Left renal cortex interstitium (tissue), 4 donors: ENCODE data around the gene FBXO22. TPM values are rescaled to one million over a fixed set of nuclear protein-coding genes. Genes with fewer than 3 reads are reported as not detected.

ENCODE experiments used
- DNase-seq, 4 donors: peaks; one replicate each; pipeline ENCODE4 v3.0.0-alpha.2; 2013; ENCODE audit warnings: low read depth in 4 of 4, low spot score in 2 of 4, missing footprints in 1 of 4
- polyA plus RNA-seq, 4 donors: library from polyadenylated mRNA; unstranded; fragments of 120-200 nt; gene quantifications; one replicate each; pipeline ENCODE4 v1.2.1, GENCODE V29; 2013; ENCODE audit not compliant: insufficient read length in 4 of 4

Gene FBXO22
- polyA plus RNA-seq, 4 donors = 48.0 to 53.9 (median 50.0) TPM

DNA sequence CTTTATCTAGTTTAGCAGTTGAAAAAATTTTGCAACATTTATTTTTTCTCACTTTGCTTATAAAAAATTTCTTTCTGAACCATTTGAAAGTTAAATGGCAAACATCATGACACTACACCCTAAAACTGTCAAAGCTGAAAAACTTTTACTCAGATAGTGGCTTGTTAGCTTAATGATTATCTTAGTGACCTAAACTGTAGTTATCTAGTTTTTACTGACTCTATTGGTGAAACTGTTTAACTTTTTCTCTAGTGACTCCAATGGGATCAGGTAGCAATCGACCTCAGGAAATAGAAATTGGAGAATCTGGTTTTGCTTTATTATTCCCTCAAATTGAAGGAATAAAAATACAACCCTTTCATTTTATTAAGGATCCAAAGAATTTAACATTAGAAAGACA lies 13.3 kb downstream of the FBXO22 start:
- DNase-seq = no peak

DNA sequence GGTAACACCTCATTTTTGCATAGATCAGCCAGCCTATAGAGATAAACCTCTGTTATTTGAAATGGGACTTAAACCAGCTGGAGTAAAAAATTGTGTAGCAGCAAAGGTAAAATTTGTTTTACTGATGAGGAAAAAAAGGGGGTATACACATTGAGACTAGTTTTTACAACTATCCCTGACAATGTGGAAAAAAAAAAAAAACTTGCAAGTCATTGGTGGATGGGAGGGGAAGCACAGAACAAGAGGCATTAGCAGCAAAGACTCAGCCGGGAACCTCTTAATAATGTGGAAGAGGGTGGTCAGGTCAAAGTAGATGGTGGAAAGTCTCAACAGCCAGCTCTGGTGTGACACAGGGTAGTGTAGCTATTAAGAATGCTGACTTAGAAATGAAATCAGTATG lies 14.5 kb downstream of the FBXO22 start:
- no peak for DNase-seq

DNA sequence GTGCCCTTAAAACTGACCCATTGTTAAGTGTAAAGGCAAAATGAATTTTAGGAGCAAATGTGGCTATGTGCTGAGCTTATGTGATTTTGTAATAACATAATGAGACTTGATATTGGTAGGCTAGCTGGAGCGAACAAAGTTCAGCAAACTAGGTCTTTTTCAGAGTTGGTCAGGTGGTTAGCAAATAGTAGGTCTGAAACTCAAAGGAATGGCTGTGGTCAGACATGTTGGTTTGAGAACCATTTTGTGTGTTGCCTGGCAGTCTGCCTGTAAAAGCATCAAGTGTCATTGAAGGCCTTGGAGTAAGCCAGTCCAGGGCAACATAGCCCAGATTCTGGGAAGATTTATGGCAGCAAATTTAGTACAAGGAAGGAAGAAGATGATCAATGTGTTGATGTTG lies 16.4 kb downstream of the FBXO22 start:
- DNase-seq = no peak

DNA sequence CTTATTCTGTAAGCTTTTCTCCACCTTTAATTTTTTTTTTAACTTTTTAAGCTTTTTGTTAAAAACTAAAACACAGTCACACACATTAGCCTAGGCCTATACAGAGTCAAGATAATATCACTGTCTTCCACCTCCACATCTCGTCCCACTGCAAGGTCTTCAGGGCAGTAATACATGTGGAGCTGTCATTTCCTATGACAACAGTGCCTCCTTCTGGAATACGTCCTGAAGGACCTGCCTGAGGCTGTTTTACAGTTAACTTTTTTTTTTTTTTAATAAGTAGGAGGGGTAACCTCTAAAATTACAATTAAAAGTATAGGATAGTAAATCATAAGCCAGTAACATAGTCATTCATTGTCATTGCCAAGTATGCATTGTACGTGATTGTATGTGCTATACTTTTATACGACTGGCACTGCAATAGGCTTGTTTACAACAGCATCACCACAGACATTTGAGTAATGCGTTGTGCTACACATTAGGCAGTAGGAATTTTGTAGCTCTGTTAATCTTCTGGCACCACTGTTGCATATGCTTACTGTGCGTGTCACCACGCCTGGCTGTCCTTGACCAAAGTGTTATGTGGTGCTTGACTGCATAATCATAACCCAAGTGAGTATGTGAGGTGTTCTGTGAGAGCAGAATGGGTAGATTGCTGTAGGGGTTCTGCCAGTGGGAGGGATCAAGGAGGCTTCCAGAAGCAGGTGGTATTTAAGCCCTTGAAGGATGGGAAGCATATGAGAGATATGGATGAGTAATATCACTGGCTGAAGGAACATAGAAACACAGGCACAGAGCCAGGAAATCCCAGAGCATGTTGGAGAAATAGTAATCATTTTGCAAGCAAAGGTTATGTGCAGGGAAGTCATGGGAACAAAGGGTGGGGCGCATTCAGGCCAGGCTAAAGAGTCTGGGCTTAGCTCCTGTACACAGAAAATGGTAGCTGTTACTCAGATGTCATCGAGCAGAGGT lies 18.3 kb downstream of the FBXO22 start:
- DNase-seq = peak in 1 of 4 donors; percentile 25

DNA sequence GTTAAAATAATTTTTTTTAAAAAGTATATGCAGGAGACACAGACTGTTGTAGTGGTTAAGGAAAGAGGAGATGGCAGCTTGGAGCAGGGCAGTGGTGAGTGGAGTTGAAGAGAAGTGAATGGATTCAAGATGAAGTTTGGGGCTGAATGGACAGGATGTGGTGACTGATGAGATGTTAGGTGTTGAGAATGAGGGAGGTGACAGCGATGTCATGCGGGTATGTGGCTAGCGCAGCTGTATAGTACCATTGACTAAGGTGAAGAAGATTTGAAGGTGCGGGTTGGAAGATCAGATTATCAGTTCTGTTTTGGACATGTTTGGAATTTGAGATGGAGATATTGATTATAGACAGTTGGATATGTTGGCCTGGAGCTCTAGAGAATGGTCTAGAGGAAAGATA lies 20.1 kb downstream of the FBXO22 start:
- no peak for DNase-seq

DNA sequence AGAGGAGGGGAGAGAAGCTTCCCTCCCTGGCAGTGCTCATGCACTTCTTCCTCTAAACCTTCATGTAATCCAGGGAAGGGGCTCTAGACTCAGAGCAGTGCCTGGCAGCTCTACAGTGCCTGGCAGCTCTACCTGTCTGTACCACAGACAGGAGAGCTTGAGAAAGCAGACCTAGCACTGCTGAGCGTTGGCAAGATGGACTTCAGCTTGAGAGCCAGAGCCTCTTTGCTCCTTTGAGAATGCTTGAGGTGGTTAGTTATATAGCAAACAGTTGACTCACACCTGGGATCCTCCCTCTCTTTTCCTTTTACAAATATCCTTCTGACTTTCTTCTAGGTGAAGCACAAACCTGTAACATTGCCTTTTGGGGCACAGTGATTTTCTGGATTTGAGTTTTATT lies 20.9 kb downstream of the FBXO22 start:
- no peak for DNase-seq

DNA sequence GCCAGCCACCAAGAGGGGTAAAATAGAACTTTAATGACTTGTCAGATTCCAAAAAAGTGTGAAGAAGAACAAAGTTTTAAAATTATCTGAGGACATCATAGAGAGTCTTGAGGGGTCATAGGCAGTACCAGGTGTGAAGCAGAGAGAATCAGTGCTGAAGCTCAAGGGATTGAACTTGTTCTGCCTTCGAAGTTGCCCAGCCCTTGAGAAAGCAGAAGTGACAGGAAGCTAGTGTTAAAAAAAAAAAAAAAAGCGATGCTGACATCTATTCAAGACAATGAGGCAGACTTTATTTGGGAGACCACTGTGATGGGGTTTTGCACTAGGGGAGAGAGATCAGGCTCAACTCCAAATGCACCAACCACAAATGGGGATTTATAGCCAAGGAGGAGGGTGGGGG lies 21.8 kb downstream of the FBXO22 start:
- no peak for DNase-seq

DNA sequence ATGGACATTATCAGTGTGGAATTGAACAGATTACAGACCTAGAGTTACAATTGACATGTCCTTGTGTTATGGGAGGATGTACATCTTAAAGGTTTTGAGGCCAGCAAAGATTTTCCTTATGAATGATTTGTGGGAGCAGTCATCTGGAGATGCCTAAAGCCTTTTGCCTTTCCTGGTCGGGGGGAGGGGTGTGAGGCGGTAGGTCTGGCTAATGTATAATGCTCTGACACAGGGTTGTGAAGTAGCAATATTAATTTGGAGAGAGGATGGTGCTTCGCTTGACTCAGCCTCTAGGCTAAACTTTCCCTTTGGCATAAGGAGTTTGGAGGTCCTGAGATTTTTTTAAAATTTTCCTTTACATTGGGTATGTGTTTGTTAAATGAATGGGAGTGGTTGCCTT lies 23.3 kb downstream of the FBXO22 start:
- DNase-seq = no peak

DNA sequence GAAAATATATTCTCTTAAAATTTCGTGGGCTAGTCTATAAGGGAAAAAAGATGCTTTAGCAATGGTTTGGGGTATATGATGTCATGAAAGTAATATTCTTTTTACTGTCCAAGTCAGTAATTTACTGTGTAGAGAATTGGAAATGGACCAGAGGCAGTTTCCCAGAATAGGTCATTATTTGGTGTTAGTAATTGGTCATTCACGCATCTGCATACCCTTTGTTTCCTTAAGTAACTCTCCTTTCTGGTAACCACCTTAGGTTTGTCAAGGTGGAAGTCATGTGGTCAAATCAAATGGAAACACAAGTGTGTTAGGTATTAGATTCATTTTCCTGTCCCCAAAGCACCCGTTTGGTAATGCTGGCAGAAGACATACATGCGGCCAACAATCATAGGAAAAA lies 23.9 kb downstream of the FBXO22 start:
- no peak for DNase-seq

DNA sequence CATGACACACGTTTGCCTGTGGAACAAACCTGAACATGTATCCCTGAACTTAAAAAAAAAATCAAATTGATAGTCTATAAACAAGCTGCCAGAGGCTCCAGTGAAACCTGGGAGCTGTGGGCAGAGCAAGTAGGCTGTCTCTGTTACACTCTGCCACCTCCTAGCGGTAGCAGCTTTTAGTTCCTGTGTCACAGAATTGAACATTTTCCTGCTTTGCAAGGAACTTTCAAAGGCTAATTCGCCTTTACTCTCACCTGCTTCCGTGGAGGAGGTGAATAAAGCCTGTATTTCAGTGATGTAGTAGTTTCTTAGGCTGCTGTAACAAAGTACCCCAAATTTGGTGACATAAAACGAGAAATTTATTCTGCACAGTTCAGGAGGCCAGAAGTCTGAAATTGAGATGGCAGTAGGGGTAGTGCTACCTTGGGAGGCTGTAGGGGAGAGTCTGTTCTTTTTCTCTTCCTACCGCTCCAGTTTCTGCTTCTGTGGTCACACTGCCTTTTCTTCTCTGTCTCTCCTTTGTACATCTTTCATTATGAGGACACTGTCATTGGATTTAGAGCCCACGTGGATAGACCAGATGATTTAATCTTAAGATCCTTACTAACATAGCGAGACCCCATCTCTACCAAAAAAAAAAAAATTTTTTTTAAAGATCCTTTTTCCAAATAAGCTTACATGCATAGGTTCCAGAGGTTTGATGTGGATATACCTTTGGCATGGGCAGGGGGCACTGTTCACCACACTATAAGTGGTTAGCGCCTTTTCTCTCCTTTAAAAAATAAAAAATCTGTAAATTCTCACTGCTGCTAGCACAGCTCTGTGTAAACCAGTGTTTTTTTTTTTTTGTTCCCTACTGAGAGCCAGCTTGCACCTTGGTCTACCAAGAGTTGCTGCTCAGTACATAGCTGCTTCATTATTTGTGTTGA lies 25.3 kb downstream of the FBXO22 start:
- DNase-seq = peak in 1 of 4 donors; percentile 46

DNA sequence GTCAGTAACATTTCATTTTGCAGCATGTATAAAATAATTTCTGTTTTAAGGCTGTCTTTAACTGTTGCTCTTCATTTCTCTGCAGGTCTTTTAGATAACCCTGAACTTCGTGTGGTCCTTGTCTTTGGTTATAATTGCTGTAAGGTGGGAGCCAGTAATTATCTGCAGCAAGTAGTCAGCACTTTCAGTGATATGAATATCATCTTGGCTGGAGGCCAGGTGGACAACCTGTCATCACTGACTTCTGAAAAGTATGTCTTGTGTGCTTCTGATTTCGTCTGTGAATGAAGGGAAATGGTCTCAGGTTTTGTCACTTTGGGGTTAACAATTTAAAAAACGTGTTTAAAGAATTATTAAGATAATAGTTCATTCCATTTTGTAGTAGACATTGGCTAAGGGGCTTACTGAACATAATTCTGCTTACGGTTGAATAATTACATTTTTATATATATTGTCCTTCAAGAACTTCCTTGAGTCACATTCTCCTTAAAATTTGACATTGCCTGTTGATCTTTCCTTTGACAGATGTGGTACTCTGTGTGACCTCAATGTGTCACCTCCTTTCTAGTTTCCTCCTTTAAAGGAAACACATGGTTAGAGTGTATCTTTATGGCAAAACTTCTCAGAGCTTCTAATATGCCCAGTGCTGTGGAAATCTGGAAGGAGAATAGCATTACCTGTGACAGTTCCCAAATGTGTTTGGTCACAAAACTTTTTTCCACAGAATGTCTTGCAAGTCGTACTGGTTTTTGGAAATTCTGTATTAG lies 26.3 kb downstream of the FBXO22 start:
- DNase-seq = no peak

DNA sequence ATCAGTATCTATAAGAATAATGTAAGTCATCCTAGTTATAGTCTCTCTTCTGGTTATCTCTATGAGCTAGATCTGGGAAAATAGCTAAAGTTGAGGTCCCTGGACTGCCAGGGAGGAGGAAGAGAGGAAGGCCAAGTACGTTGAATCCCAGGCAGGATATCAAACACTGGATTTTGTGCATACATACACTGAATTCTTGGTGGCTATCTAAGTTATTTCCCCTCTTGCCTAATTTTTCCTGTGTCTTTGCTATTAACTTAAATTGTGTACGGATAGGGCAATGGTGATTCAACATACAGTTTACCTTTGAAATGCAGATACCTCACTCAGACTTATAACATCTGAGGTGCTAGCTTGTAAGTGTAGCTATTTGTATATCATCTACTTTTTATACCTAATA lies 27.2 kb downstream of the FBXO22 start:
- DNase-seq = no peak

DNA sequence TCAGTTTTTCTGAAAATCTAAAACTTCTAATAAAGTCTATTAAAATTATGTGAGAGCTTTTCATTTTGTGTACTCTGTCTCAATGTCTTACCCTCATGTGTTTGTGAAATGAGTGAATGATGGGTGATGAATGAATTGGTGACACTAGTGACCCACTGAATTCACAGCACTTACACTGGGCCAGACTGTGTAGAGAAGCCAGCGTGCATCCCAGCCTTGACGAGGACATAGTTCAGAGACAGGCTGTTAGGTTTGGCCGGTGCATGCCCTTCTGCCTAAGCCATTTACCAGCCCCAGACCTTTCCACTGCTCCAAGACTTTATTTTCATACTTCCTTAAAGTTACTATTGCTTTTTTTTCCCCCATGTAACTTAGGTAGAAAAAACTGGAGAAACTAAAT lies 38.8 kb downstream of the FBXO22 start:
- DNase-seq = no peak

DNA sequence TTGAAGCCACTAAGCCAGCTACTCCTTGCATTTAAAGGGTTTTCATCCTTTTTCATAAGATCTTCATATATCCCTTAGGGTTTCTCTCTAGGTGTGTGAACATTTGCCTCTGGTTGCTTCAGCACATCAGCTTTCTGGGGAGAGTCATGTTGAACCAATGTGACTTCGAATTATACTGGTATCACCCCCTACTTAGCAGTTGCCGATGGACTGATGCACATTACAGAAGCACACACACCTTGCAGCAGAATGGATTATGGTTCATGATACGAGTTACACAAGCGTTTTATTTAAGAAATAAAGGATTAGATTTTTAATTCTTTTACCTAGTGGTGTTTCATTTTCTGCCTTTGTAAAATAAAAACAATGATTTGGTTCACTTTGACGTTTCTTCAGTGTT lies 39.6 kb downstream of the FBXO22 start:
- no peak for DNase-seq

DNA sequence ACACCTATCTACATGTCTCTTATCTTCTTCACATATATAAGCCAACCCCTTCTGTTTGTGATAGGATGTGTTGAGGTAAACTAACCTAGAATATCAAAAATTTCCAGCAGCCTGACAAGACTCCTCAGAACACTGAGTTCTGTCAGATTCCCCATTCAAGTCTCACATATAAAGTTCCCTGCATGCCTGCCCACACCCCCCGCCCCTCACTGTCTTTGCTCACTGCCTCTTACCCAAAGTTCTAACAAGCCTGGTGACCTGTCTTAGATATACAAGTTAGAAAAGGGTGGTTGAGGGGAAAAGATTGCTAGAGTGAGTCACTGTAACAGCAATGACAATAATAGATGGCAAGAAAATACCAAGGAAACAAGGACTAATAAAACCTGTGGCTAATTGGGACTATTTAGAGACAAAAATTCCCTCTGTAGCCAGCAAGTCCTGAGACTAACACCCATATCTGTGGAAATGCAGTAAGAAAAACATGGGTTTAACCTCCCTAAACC lies 40.1 kb downstream of the FBXO22 start:
- DNase-seq = no peak

DNA sequence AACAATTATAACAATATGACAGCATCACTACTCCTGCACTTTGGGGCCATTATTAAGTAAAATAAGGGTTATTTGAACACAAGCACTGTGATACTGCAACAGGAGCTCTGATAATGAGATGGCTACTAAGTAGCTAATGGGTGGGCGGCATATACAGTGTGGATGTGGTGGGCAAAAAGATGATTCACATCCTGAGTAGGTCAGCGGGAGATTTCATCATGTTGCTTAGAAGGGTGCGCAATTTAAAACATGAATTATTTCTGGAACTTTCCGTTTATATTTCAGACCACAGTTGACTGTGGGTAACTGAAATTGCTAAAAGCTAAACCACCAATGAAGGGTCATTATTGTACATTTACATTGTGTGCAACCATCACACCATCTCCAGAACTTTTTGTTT lies 42.3 kb downstream of the FBXO22 start:
- DNase-seq = no peak

DNA sequence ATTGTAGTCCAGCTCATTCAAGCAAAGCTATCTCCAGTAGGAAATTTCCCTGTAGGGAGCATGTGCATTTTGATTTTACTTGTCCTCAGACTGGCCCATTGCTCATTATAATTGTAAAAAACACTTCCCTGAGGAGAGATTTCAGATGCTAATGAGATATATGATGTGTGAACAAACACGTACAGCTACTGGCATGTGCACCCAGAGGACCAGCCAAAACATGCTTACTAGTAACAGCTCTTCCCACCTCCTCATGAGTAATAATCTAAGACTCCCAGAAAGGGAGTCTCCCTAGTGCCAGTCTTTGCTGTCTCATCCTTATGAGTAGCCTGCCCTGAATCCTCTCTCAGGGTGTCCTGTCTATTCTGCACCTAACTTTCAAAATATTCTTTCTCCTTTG lies 43.4 kb downstream of the FBXO22 start:
- DNase-seq = no peak

DNA sequence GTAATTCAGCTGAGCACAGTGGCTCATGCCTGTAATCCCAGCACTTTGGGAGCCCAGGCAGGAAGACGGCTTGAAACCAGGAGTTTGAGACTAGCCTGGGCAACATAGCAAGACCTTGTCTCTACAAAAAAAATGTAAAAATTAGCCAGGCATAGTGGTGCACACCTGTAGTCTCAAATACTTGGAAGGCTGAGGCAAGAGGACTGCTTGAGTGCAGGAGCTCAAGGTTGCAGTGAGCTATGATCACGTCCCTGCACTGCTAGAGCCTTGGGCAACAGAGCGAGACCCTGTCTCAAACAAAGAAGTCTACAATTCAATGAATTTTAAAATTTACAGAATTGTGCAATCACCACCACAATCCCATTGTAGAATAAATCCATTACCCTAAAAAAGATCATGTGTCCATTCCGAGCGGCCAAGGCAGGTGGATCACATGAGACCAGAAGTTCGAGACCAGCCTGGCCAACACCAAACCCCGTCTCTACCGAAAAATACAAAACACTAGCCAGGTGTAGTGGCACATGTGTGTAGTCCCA lies 45.2 kb downstream of the FBXO22 start:
- no peak for DNase-seq

DNA sequence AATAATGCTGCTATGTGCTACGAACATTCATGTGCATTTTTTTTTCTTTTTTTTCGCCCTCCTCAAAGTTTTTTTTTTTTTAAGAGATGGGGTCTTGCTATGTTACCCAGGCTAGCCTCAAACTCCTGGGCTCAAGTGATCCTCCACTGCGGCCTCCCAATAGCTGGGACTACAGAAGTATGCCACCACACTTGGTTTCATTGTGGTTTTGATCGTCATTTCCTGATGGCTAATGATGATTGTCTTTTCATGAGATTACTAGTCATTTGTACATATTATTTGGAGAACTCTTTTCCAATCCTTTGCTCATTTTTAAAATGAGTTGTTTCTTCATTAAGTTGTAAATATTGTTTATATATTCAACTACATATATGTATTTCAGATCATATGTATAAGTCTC lies 48.8 kb downstream of the FBXO22 start:
- DNase-seq = no peak

DNA sequence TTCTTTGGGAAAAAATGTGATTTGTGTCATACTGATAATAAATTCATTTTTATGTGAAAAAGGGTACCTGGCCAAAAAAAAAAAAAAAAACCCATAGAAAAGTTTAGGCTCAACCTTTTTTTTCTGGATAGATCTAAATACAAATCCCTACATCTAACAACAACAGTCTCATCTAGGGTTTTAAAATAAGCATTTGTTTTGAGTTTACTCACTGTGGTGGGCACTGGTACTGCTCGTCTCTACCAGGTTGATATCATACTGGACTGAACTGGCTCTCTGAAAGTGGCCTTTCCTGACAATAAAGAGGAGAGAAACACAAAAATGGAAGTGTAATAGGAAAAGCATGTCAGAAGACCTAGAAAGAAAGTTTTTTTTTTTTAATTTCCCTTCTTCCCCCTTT lies 52.0 kb downstream of the FBXO22 start:
- DNase-seq = no peak
